ENCODE measurements around the gene DOCK2. TPM values are rescaled to one million over a fixed set of nuclear protein-coding genes. Genes with fewer than 3 reads are reported as not detected.
"Not testable (repeated sequence)": the region's sequence is repeated elsewhere in the genome, so short reads cannot be mapped to it uniquely, and the experiment has no call there.

DOCK2 gene
- total RNA-seq, 1 experiment from 2014 or later = 3.5 TPM

DNA sequence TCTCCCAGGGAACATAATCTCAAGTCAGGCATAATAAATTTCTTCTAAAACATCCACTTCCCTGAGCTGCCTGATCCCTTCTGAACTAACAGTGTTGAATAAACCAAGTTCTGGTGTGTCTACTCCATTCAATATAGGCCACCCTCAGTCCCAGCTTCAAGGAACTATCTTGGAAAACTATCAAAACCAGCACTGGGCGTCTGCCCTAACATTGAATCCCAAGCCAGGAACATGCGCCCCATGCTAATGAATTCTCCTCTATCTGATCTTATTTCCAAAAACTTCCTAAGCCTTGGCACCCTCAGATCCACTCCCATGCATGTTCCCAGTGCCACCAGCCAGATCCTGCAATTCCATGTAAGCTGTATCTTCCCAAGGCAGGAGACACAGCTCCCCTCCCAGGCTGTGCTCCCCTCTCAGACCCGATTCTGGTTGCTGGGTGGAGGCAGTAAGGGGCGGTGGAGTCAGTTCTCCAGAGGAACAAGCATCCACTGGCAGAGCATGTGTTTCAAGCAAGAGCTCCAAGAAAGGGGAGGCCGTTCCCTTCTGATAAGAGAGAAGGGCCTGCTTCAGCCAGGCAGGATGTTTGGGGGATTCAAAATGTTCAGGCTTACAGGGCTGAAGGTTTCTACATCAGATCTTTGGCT, 455.5 kb downstream of the DOCK2 start:
- no peaks in the 10 kb centered on the region for H3K36me3 ChIP-seq
- no peak overlapping the region for H3K4me3 ChIP-seq
- H3K9me3 ChIP-seq (replicated peaks) = no peaks in the 10 kb centered on the region
- no peaks in the 10 kb centered on the region for H3K4me1 ChIP-seq (replicated peaks)
- peaks cover 6% of the 10 kb centered on the region; the same call in 1 of the 2 replicates for H3K27me3 ChIP-seq (replicated peaks)
- no peak overlapping the region for H3K27ac ChIP-seq
- no peak for DNase-seq (ENCODE audit: low read depth in 1 of 2, low spot score in 2 of 2)

DNA sequence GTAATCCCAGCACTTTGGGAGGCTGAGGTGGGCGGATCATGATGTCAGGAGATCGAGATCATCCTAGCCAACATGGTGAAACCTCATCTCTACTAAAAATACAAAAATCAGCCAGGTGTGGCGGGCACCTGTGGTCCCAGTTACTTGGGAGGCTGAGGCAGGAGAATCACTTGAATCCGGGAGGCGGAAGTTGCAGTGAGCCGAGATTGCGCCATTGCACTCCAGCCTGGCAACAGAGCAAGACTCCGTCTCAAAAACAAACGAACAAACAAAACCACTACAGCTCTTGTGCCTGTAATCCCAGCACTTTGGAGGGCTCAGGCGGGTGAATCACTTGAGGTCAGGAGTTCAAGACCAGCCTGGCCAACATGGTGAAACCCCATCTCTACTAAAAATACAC, 457.3 kb downstream of the DOCK2 start:
- DNase-seq (ENCODE audit: low read depth in 1 of 2, low spot score in 2 of 2) = not testable (repeated sequence)

DNA sequence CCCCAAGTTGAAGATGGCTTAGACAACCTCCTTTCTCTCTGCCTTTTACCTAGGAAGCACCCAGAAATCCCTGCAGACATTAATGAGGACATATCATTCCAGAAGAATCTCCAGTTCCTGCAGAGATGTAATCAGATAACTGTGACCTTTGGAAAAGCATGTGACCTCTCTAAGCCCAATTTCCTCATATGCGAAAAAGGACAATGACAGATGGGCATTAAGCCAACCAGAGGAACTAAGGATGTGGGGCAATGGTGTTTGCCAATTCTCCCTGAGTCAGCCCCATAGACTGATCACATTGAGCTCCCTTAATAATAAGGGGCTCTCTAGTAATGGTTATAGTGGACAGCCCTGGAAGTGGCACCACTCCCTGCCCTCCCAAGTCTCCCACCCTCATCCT, 458.6 kb downstream of the DOCK2 start:
- H3K4me1 ChIP-seq (replicated peaks) = no peaks in the 10 kb centered on the region
- DNase-seq (ENCODE audit: low read depth in 1 of 2, low spot score in 2 of 2) = no peak
- no peak overlapping the region for H3K27ac ChIP-seq
- no peaks in the 10 kb centered on the region for H3K36me3 ChIP-seq
- no peaks in the 10 kb centered on the region for H3K9me3 ChIP-seq (replicated peaks)
- no peak overlapping the region for H3K4me3 ChIP-seq
- peaks cover 6% of the 10 kb centered on the region; the same call in 1 of the 2 replicates for H3K27me3 ChIP-seq (replicated peaks)

More for the DNA sequence above, 457.3 kb downstream of the DOCK2 start:
- H3K4me1 ChIP-seq (replicated peaks); H3K9me3 ChIP-seq (replicated peaks); H3K27ac ChIP-seq; H3K27me3 ChIP-seq (replicated peaks); H3K4me3 ChIP-seq; H3K36me3 ChIP-seq: not testable (repeated sequence)

DNA sequence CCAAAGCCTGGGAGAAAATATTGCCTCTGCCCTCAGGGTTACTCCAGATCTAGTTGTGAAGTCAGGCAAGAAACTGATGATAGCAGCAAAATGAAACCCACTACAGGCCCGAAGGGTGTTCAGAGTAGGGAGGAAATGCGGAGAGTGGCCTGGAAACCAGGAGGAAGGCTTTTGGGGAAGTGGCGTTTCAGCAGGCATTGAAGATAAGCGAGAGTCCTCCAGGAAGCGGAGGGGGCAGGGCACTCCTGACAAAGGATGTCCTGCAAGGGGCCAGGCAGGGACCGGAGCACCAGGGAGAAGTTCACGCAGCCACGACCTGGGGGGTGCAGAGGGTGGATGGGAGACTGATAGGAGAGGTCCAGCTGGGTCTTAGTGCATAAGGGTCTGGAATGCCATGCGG, 460.9 kb downstream of the DOCK2 start:
- no peak for DNase-seq (ENCODE audit: low read depth in 1 of 2, low spot score in 2 of 2)
- no peaks in the 10 kb centered on the region for H3K36me3 ChIP-seq
- H3K27ac ChIP-seq = no peak overlapping the region

DNA sequence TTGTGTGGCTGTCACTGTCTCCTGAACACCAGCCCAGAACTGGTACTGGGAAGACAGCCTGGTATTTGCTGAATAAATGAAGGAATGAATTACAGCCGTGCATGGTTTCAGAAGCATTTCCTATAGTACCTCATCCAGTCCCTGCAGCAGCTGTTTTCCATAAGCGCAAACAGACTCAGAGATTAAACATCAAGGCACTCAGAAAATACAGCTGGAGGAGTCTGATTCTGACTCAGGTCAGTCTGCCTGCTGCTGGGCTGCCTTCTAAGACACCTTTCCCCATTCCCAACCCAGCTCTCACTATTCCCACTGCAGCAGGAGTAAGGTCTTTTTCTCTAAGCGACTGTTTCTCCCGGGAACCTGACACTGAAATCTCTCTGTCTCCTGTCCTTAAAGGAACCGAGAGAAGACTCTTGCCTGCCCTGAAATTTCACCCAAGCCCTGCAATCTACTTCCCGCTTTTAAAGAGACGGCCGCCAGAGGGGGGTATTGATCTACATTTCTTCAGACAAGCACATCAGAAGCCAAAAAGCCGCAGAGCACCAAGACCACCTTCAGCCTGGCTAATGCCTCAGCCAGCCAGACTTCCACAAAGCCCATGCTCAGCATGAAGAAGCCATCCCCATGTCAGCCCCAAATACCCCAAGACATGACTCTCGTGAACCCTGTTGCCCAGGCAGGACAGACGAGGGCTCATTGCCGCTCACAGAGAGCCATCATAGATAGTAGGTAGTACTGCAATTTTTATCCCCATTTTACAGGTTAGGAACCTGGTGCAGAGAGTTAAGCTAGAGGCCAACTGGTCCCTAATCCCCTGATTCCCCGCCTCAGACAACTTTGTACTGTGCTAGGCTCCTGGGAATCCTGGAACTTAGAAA, 463.2 kb downstream of the DOCK2 start:
- Histone ChIP-seq H3K27ac (no peak overlapping the region), H3K9me3 (replicated peaks) (no peaks in the 10 kb centered on the region), H3K4me1 (replicated peaks) (no peaks in the 10 kb centered on the region), H3K36me3 (no peaks in the 10 kb centered on the region), H3K4me3 (no peak overlapping the region), H3K27me3 (replicated peaks) (no peaks in the 10 kb centered on the region)
- DNase-seq (ENCODE audit: low read depth in 1 of 2, low spot score in 2 of 2) = peak; percentile 75 to 81

More for the DNA sequence above, 460.9 kb downstream of the DOCK2 start:
- no peak overlapping the region for H3K4me3 ChIP-seq
- H3K4me1 ChIP-seq (replicated peaks) = no peaks in the 10 kb centered on the region
- no peaks in the 10 kb centered on the region for H3K9me3 ChIP-seq (replicated peaks)
- H3K27me3 ChIP-seq (replicated peaks) = no peaks in the 10 kb centered on the region

DNA sequence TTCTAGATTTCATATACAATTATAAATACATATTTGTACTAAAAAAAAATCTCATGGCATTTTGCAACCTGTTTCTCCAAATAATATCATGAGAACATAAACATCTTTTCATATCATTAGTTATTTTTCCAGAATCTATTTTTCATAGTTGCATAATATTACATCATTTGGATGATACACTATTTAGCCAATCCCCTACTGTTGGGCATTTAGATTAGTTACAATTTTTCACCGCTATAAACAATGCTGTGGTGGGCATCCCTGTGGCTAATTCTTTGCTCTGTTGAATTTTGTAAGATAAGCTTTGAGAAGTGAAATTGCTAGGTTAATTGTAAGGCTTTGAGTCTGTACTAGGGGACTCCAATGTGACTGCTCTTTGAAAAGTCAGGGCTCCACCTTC, 466.4 kb downstream of the DOCK2 start:
- Histone ChIP-seq H3K4me3 (no peak overlapping the region), H3K27me3 (replicated peaks) (no peaks in the 10 kb centered on the region), H3K27ac (no peak overlapping the region), H3K4me1 (replicated peaks) (no peaks in the 10 kb centered on the region), H3K9me3 (replicated peaks) (no peaks in the 10 kb centered on the region), H3K36me3 (no peaks in the 10 kb centered on the region)
- no peak for DNase-seq (ENCODE audit: low read depth in 1 of 2, low spot score in 2 of 2)

DNA sequence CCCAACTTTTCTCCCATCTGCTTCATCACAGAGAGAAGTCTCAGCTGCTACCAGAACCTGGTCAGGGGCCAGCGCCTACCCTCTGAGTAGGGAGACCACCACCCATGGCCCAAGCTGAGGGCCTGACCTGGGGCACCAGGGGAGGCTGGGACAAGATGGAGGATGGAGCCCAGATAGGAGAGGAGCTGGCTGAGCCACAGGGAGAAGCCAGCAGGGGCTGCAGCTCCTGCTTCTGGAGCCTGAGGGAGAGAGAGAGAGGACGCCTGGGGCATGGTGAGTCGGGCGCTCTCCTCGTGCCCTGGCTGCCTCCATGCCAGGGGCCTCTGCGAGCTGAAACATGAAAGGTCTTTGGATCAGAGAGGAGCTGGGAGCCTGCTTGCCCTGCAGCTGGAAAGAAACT, 467.2 kb downstream of the DOCK2 start:
- DNase-seq (ENCODE audit: low read depth in 1 of 2, low spot score in 2 of 2) = no peak
- Histone ChIP-seq H3K4me3 (no peak overlapping the region), H3K27ac (no peak overlapping the region)

DNA sequence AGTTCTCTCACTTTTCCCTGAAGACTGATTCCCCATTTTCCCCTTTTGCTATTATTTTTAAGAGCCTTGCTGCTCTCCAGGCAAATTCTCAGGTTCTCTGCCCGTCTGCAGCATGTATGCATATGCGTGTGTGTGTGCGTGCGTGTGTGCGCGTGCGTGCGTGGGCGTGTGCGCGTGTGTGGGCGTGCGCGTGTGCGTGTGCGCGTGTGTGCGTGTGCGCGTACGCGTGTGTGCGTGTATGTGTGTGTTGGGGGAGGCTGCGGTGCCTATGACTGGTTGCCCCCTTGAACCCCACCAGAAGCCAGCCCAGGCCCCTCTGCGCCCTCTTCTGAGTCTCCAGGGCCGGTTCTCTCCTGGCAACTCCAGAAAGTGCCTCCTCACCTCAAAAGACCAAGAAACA, 467.6 kb downstream of the DOCK2 start:
- DNase-seq (ENCODE audit: low read depth in 1 of 2, low spot score in 2 of 2) = peak in 1 of 2 experiments; percentile 34
- Histone ChIP-seq H3K36me3 (no peaks in the 10 kb centered on the region), H3K9me3 (replicated peaks) (no peaks in the 10 kb centered on the region), H3K27me3 (replicated peaks) (peaks cover 3% of the 10 kb centered on the region; the same call in 1 of the 2 replicates), H3K4me3 (no peak overlapping the region), H3K27ac (no peak overlapping the region), H3K4me1 (replicated peaks) (no peaks in the 10 kb centered on the region)

More for the DNA sequence above, 467.2 kb downstream of the DOCK2 start:
- H3K27me3 ChIP-seq (replicated peaks) = peaks cover 3% of the 10 kb centered on the region; the same call in 1 of the 2 replicates
- no peaks in the 10 kb centered on the region for H3K36me3 ChIP-seq
- H3K4me1 ChIP-seq (replicated peaks) = no peaks in the 10 kb centered on the region
- H3K9me3 ChIP-seq (replicated peaks) = no peaks in the 10 kb centered on the region

DNA sequence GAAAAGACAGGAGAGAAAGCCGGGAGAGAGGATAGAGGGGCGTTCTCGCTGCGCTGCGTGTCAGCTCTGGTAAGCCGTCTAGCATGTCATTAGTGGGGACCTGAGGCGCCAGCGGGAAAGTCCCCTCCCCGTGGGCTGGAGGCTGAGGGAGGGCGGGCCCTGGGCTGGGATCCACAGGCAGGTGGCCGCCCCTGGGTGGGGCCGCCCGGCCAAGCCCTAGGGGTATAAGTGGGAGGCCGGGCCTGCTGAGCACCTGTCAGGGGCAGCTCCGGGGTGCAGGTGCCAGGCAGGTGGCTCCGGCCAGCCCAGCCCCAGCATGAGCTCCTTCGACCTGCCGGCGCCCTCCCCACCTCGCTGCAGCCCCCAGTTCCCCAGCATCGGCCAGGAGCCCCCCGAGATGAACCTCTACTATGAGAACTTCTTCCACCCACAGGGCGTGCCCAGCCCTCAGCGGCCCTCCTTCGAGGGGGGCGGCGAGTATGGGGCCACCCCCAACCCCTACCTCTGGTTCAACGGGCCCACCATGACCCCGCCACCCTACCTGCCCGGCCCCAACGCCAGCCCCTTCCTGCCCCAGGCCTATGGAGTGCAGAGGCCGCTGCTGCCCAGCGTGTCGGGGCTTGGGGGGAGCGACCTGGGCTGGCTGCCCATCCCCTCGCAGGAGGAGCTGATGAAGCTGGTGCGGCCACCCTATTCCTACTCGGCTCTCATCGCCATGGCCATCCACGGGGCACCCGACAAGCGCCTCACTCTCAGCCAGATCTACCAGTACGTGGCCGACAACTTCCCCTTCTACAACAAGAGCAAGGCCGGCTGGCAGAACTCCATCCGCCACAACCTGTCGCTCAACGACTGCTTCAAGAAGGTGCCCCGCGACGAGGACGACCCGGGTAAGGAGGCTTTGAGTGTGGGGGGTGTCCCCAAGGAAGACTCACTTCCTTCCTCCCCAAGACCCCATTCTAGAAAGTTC, 468.9 kb downstream of the DOCK2 start, which contains the start of gene FOXI1:
TSS of gene FOXI1 (plus strand) at position 256 of the 970 bp plus-strand sequence. CDS start at position 317, 61 bp downstream.
- Histone ChIP-seq H3K36me3 (no peaks in the 10 kb centered on the region), H3K27me3 (replicated peaks) (peaks cover 3% of the 10 kb centered on the region; the same call in 1 of the 2 replicates), H3K4me3 (no peak within 1 kb of the TSS), H3K27ac (no peak within 1 kb of the TSS), H3K4me1 (replicated peaks) (no peaks in the 10 kb centered on the region), H3K9me3 (replicated peaks) (no peaks in the 10 kb centered on the region)
- peak in 1 of 2 experiments; percentile 41 for DNase-seq (ENCODE audit: low read depth in 1 of 2, low spot score in 2 of 2)

DNA sequence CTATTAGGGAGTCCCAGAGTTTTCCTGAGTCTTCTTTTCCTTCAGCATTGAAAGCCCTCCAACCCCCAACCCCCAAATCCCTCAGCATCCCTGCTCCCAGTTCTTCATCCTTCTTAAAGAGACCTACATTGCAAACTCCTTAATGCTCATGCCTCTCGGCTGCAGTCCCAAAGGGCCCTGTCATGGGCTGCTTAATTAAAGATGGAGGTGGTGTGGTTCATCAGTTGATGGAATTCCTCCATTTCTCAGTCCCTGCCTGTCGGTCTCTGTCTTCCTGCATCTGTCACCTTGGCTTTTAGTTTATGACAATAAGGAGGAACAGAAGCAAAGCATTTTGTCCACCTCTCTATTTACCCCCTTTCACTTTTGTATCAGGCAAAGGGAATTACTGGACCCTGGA, 470.6 kb downstream of the DOCK2 start:
- Histone ChIP-seq H3K27ac (no peak overlapping the region), H3K27me3 (replicated peaks) (peaks cover 3% of the 10 kb centered on the region; the same call in 1 of the 2 replicates), H3K4me1 (replicated peaks) (no peaks in the 10 kb centered on the region), H3K4me3 (no peak overlapping the region), H3K36me3 (no peaks in the 10 kb centered on the region), H3K9me3 (replicated peaks) (no peaks in the 10 kb centered on the region)
- no peak for DNase-seq (ENCODE audit: low read depth in 1 of 2, low spot score in 2 of 2)

DNA sequence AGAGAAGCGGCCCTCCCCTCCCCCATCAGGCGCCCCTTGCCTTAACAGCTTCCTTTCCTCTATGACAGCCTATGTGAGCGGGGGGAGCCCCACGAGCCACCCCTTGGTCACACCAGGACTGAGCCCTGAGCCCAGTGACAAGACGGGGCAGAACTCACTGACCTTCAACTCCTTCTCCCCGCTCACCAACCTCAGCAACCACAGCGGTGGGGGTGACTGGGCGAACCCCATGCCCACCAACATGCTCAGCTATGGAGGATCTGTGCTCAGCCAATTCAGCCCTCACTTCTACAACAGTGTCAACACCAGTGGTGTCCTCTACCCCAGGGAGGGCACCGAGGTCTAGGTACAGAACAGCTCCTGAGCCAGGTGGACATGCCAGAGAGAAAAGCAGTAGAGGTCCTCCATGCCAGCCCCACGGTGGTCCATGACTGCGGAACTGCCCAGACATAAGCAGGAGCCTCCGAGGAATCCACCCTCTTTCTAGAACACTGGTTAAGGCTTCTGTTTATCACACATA, 471.3 kb downstream of the DOCK2 start:
- H3K4me1 ChIP-seq (replicated peaks) = no peaks in the 10 kb centered on the region
- H3K9me3 ChIP-seq (replicated peaks) = no peaks in the 10 kb centered on the region
- H3K36me3 ChIP-seq = no peaks in the 10 kb centered on the region
- no peak overlapping the region for H3K4me3 ChIP-seq
- DNase-seq (ENCODE audit: low read depth in 1 of 2, low spot score in 2 of 2) = peak in 1 of 2 experiments; percentile 44
- H3K27ac ChIP-seq = no peak overlapping the region
- peaks cover 3% of the 10 kb centered on the region; the same call in 1 of the 2 replicates for H3K27me3 ChIP-seq (replicated peaks)

DNA sequence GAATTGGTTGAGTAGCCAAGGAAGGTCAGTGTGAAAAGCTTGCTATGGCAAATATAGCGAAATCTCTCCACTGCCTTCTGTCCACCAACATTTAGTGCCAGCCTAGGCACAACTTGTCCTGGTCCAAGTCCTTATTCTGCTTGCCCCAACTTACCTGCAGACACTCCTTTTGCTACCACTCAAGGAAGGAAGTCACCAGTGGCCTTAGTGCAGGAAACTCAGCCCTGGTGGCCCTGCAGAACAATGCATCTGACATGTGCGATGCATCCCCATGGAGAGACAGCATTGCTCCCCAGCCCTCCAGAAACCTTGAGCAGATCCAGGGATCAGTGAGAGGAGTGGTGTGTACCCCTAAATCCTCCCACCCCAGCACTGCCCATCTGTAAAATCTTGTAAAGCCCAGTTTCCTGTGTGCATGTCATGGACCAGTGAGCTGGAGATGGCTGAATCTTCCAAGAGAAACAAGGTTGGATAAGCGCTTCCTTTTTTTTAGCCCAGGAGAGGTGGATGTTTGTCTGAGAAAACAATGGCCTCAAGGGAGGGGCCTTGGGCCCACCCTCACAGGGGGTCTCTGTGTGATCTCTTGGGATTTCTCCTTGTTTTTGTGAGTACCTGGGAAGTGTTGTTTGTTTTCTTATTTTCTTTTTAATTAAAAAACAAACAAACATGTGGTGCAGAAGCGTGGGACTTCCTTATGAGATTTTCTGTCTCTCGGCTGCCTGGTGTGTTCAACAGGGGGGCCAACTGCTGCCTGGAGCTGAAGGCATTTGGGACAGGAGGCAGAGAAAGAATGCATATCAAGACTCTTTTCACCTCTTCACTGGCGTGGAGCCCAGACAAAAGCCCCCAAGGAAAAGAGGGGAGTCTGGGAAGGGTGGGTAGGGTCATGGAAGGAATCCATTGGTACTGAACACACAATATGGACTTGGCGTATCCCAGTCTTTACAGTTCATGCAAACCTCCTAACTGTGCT, 472.3 kb downstream of the DOCK2 start:
- Histone ChIP-seq H3K27ac (no peak overlapping the region), H3K4me1 (replicated peaks) (no peaks in the 10 kb centered on the region), H3K36me3 (no peaks in the 10 kb centered on the region), H3K4me3 (no peak overlapping the region), H3K27me3 (replicated peaks) (peaks cover 3% of the 10 kb centered on the region; the same call in 1 of the 2 replicates), H3K9me3 (replicated peaks) (no peaks in the 10 kb centered on the region)
- DNase-seq (ENCODE audit: low read depth in 1 of 2, low spot score in 2 of 2) = peak in 1 of 2 experiments; percentile 35
